ENCODE measurements around the gene TDRD7. TPM values are rescaled to one million over a fixed set of nuclear protein-coding genes. Genes with fewer than 3 reads are reported as not detected.
"Not testable (repeated sequence)": the region's sequence is repeated elsewhere in the genome, so short reads cannot be mapped to it uniquely, and the experiment has no call there.

TDRD7 gene
- total and polyA plus RNA-seq, 2 donors (not counting 1 experiment from before 2014, with no cell fraction given): 11.5 to 19.7 TPM

DNA sequence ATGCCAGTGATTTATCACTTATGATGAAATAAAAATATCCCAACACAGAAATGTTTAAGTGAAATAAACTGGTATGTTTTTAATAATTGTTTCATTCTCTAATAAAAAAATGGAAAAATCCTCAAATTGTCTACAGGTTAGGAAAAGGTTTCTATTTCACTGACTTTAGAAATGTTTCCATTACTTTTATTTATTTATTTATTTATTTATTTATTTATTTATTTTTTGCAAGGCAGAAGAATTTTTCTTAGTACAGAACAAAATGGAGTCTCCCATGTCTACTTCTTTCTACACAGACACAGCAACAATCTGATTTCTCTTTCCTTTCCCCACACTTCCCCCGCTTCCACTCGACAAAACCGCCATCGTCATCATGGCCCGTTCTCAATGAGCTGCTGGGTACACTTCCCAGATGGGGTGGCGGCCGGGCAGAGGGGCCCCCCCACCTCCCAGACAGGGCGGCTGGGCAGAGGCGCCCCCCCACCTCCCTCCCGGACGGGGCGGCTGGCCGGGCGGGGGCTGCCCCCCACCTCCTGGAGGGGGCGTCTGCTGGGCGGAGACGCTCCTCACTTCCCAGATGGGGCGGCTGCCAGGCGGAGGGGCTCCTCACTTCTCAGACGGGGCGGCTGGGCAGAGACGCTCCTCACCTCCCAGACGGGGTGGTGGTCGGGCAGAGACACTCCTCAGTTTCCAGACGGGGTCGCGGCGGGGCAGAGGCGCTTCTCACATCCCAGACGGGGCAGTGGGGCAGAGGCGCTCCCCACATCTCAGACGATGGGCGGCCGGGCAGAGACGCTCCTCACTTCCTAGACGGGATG is 85.9 kb downstream of the TDRD7 start:
- intact Hi-C loops (cut with micrococcal nuclease); H3K79me2 ChIP-seq (ENCODE audit: control insufficient read depth, insufficient read depth, low read length); H3K4me2 ChIP-seq (replicated peaks; ENCODE audit: low read depth, low read length, poor library complexity, severe bottlenecking); H3K27ac Mint-ChIP-seq; H2AFZ ChIP-seq (ENCODE audit: insufficient read depth, low read depth, low read length, poor library complexity, severe bottlenecking); ATAC-seq (ENCODE audit: low read depth); H3K9me3 Mint-ChIP-seq (ENCODE audit: insufficient read depth); H3K9me3 ChIP-seq (ENCODE audit: control extremely low read depth in 1 of 3, control insufficient read depth in 2 of 3, insufficient read depth in 1 of 3, low read length in 2 of 3); POLR2A ChIA-PET; H3K27ac ChIP-seq (ENCODE audit: low read length in 2 of 2); H3K4me3 ChIP-seq (ENCODE audit: control extremely low read depth in 1 of 5, extremely low read depth in 1 of 5, insufficient read depth in 1 of 5, low read depth in 2 of 5, low read length in 4 of 5); DNase-seq; H4K20me1 ChIP-seq (ENCODE audit: control insufficient read depth, insufficient read depth, low read length, poor library complexity, severe bottlenecking); H3K9ac ChIP-seq (ENCODE audit: low read length); H3K4me3 Mint-ChIP-seq: not testable (repeated sequence)
- CTCF ChIA-PET: interaction anchor here (1.4 kb wide), 1 partner anchor 17 kb away, joined by 3 read pairs; no protein-coding TSS in a partner anchor
- H3K4me1 Mint-ChIP-seq: peaks cover 15% of the 10 kb centered on the region
- H3K27me3 Mint-ChIP-seq: peaks cover 19% of the 10 kb centered on the region
- Histone ChIP-seq H3K27me3 (replicated peaks in 1 of 4; ENCODE audit: control extremely low read depth in 1 of 4, control insufficient read depth in 3 of 4, insufficient read depth in 4 of 4, low read length in 3 of 4) (peaks cover 0 to 18% (median 8%) of the 10 kb centered on the region in 4 experiments), H3K36me3 (replicated peaks in 1 of 2; ENCODE audit: control extremely low read depth in 1 of 2, control insufficient read depth in 1 of 2, extremely low read depth in 1 of 2, insufficient read depth in 2 of 2, low read length in 1 of 2) (peaks cover 2 to 12% of the 10 kb centered on the region in 2 experiments), H3K4me1 (ENCODE audit: control insufficient read depth in 2 of 2, insufficient read depth in 2 of 2, low read length in 2 of 2) (peaks cover 12 to 15% of the 10 kb centered on the region in 2 donors)
- over 99% methylated on average over 21 of the region's 36 CpGs for WGBS (ENCODE audit: insufficient coverage)

DNA sequence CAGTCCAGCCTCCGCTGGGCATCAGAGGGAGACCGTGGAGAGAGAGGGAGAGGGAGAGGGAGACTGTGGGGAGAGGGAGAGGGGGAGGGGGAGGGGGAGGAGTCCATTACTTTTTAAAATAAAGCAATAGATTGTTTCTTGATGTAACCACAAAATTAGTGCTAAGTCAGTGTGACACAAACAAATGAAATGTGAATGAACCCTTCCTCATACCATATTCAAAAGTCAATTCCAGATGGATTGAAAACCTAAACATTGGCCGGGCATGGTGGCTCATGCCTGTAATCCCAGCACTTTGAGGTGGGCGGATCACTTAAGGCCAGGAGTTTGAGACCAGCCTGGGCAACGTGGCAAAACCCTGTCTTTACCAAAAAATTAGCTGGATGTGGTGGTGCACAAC is 87.0 kb downstream of the TDRD7 start:
- POLR2A ChIA-PET: interaction anchor here (0.7 kb wide), 1 partner anchor 26 kb away, joined by 4 read pairs; no protein-coding TSS in a partner anchor
- H3K79me2 ChIP-seq (ENCODE audit: control insufficient read depth, insufficient read depth, low read length); H3K9me3 ChIP-seq (ENCODE audit: control extremely low read depth in 1 of 3, control insufficient read depth in 2 of 3, insufficient read depth in 1 of 3, low read length in 2 of 3); H3K4me2 ChIP-seq (replicated peaks; ENCODE audit: low read depth, low read length, poor library complexity, severe bottlenecking); ATAC-seq (ENCODE audit: low read depth); H3K9ac ChIP-seq (ENCODE audit: low read length); H4K20me1 ChIP-seq (ENCODE audit: control insufficient read depth, insufficient read depth, low read length, poor library complexity, severe bottlenecking); H3K4me3 Mint-ChIP-seq; H3K27ac Mint-ChIP-seq; H3K4me3 ChIP-seq (ENCODE audit: control extremely low read depth in 1 of 5, extremely low read depth in 1 of 5, insufficient read depth in 1 of 5, low read depth in 2 of 5, low read length in 4 of 5); DNase-seq; H3K27ac ChIP-seq (ENCODE audit: low read length in 2 of 2); H3K9me3 Mint-ChIP-seq (ENCODE audit: insufficient read depth); CTCF ChIA-PET; H2AFZ ChIP-seq (ENCODE audit: insufficient read depth, low read depth, low read length, poor library complexity, severe bottlenecking); intact Hi-C loops (cut with micrococcal nuclease): not testable (repeated sequence)
- Mint-ChIP-seq H3K27me3 (peaks cover 30% of the 10 kb centered on the region), H3K4me1 (peaks cover 21% of the 10 kb centered on the region)
- Histone ChIP-seq H3K27me3 (replicated peaks in 1 of 4; ENCODE audit: control extremely low read depth in 1 of 4, control insufficient read depth in 3 of 4, insufficient read depth in 4 of 4, low read length in 3 of 4) (peaks cover 0 to 29% (median 17%) of the 10 kb centered on the region in 4 experiments), H3K36me3 (replicated peaks in 1 of 2; ENCODE audit: control extremely low read depth in 1 of 2, control insufficient read depth in 1 of 2, extremely low read depth in 1 of 2, insufficient read depth in 2 of 2, low read length in 1 of 2) (peaks cover 2 to 10% of the 10 kb centered on the region in 2 experiments), H3K4me1 (ENCODE audit: control insufficient read depth in 2 of 2, insufficient read depth in 2 of 2, low read length in 2 of 2) (peaks cover 16 to 20% of the 10 kb centered on the region in 2 donors)
- 92% methylated on average over 2 of the region's 5 CpGs for WGBS (ENCODE audit: insufficient coverage)

All from B cell (primary cell).